ENCODE measurements around the gene ITGA1. TPM values are rescaled to one million over a fixed set of nuclear protein-coding genes. Genes with fewer than 3 reads are reported as not detected.

The ITGA1 gene
- total RNA-seq, 1 experiment from 2014 or later, result 4.0 TPM

DNA sequence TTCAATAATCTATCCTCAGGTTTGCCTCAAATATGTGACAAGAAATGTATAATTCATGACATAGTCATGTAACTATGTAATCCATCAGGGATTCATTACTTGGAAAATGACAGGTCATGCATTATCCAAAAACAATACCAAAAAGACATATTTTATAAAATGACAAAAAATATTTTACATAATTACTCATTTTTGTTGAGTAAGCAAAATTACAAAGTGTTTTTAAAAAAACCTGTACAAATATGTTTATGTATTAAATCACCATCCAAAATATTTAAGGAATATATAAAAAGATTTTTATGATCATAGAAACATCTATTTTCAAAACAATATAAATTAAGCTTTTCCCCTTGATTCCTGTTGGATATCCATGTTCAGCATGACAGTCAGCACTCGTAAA, 164.8 kb downstream of the ITGA1 start:
- Histone ChIP-seq H3K27ac (no peak overlapping the region), H3K36me3 (ENCODE audit: low read depth) (no peaks in the 10 kb centered on the region), H4K20me1 (ENCODE audit: insufficient read depth) (no peaks in the 10 kb centered on the region), H2AFZ (no peak overlapping the region), H3K9me3 (ENCODE audit: insufficient read depth, low read depth) (no peaks in the 10 kb centered on the region), H3K4me1 (replicated peaks; ENCODE audit: insufficient read depth) (peaks cover 6% of the 10 kb centered on the region), H3K27me3 (ENCODE audit: insufficient read depth, low read depth) (no peaks in the 10 kb centered on the region), H3K9me2 (ENCODE audit: insufficient read depth) (no peaks in the 10 kb centered on the region), H3K4me3 (no peak overlapping the region), H3K79me2 (ENCODE audit: low read depth) (no peaks in the 10 kb centered on the region), H3K4me2 (no peak overlapping the region), H3F3A (ENCODE audit: insufficient read depth, low read depth) (no peaks in the 10 kb centered on the region; the same call in 1 of the 2 replicates)
- BruUV-seq (replicated peaks), result no TSS peak
- TF ChIP-seq, protein P1, sequence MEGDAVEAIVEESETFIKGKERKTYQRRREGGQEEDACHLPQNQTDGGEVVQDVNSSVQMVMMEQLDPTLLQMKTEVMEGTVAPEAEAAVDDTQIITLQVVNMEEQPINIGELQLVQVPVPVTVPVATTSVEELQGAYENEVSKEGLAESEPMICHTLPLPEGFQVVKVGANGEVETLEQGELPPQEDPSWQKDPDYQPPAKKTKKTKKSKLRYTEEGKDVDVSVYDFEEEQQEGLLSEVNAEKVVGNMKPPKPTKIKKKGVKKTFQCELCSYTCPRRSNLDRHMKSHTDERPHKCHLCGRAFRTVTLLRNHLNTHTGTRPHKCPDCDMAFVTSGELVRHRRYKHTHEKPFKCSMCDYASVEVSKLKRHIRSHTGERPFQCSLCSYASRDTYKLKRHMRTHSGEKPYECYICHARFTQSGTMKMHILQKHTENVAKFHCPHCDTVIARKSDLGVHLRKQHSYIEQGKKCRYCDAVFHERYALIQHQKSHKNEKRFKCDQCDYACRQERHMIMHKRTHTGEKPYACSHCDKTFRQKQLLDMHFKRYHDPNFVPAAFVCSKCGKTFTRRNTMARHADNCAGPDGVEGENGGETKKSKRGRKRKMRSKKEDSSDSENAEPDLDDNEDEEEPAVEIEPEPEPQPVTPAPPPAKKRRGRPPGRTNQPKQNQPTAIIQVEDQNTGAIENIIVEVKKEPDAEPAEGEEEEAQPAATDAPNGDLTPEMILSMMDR (conservative IDR thresholded peaks at IDR 0.05), result no peak
- no peak for TF ChIP-seq EZH2 (IDR thresholded peaks at IDR 0.05; ENCODE audit: low read depth)
- DNase-seq, result no peak
- ChIA-PET CTCF (no interaction called here), POLR2A (ENCODE audit: unreplicated experiment) (interaction anchor here (0.7 kb wide), 1 partner anchor 36 kb away, joined by 3 read pairs; no protein-coding TSS in a partner anchor)
- intact Hi-C loops (cut with micrococcal nuclease; ENCODE audit: unreplicated experiment), result loop anchor here (10.0 kb wide), 1 partner anchor 92 kb away; no protein-coding TSS in a partner anchor

DNA sequence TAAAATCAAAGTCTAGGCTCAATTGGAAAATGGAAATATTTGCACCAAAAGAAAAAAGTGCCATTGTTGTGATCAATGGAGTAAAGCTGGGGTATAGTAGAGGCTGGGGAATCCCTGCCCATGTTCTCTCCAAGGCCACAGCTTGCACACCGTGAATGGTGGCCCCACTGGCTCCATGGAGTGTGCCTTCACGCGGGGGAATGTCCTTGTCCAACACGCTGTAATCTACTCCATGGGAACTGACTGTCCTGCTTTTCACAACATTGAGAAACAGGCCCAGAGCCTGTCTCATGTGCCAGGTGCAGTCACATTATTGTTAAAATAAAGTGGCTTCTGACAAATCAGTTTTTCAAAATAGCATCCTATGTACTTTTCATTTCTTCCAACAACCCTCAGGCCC, 168.3 kb downstream of the ITGA1 start:
- Histone ChIP-seq H4K20me1 (ENCODE audit: insufficient read depth) (no peaks in the 10 kb centered on the region), H3K9me3 (ENCODE audit: insufficient read depth, low read depth) (no peaks in the 10 kb centered on the region), H3K9me2 (ENCODE audit: insufficient read depth) (no peaks in the 10 kb centered on the region), H3K4me1 (replicated peaks; ENCODE audit: insufficient read depth) (no peaks in the 10 kb centered on the region), H3K79me2 (ENCODE audit: low read depth) (no peaks in the 10 kb centered on the region), H3K4me2 (no peak overlapping the region), H3K27ac (no peak overlapping the region), H3K4me3 (no peak overlapping the region), H2AFZ (0 out of 2 replicates have a peak overlapping the region, but pooled peaks have one; percentile 6), H3K36me3 (ENCODE audit: low read depth) (no peaks in the 10 kb centered on the region), H3K27me3 (ENCODE audit: insufficient read depth, low read depth) (no peaks in the 10 kb centered on the region), H3F3A (ENCODE audit: insufficient read depth, low read depth) (no peaks in the 10 kb centered on the region)
- DNase-seq, result no peak
- CTCF ChIA-PET, result no interaction called here
- BruUV-seq (replicated peaks), result no TSS peak
- TF ChIP-seq EZH2 (IDR thresholded peaks at IDR 0.05; ENCODE audit: low read depth), result no peak
- TF ChIP-seq, protein P1 (conservative IDR thresholded peaks at IDR 0.05), result no peak
- intact Hi-C loops (cut with micrococcal nuclease; ENCODE audit: unreplicated experiment), result loop anchor here (10.0 kb wide), 1 partner anchor 89 kb away; no protein-coding TSS in a partner anchor
- POLR2A ChIA-PET (ENCODE audit: unreplicated experiment), result no interaction called here

DNA sequence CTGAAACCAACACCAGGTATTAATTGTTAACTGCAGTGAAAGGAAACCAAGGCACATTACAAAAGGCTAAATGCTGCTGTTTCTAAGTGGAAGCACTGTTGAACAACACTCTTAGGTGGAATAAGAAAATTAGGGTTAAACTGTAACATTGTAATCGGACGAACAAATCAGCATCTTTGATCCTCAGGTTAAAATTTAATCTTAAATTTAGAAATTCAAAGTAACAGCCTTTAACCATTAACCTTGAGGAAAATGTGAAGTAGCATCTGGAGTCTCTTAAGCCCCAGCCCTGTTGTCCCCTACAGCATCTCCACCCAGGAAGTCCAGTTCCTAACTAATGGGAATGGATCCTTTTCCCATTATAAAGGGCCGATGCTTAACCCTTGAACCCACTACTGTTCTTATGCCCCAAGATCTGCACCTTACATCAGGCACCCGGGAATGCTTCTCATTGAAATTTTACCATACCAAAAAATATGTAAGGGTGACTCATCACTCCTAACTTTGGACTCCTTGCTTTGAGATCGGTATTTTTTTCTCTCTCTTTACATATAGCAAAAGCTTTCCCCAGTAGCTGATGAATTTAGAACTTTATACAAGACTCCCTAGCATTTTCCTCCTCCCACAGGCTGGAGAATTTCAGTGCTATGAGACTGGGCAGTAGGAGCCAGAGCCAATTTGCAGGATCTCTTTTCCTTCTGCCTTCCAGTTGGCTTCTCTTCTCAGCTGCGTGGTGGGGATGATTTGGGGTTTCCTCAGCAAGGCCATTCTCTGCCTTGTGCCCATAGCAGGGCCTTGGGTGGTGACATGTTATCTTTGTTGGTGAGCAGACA, 169.4 kb downstream of the ITGA1 start:
- no peak for TF ChIP-seq EZH2 (IDR thresholded peaks at IDR 0.05; ENCODE audit: low read depth)
- TF ChIP-seq, protein P1 (conservative IDR thresholded peaks at IDR 0.05), result no peak
- Histone ChIP-seq H3K27me3 (ENCODE audit: insufficient read depth, low read depth) (no peaks in the 10 kb centered on the region), H3K4me1 (replicated peaks; ENCODE audit: insufficient read depth) (no peaks in the 10 kb centered on the region), H3K36me3 (ENCODE audit: low read depth) (no peaks in the 10 kb centered on the region), H3K4me3 (no peak overlapping the region), H2AFZ (no peak overlapping the region), H3K9me3 (ENCODE audit: insufficient read depth, low read depth) (no peaks in the 10 kb centered on the region), H3F3A (ENCODE audit: insufficient read depth, low read depth) (no peaks in the 10 kb centered on the region), H3K4me2 (no peak overlapping the region), H3K9me2 (ENCODE audit: insufficient read depth) (no peaks in the 10 kb centered on the region), H3K79me2 (ENCODE audit: low read depth) (no peaks in the 10 kb centered on the region), H3K27ac (no peak overlapping the region), H4K20me1 (ENCODE audit: insufficient read depth) (no peaks in the 10 kb centered on the region)
- DNase-seq, result no peak
- CTCF ChIA-PET, result no interaction called here
- POLR2A ChIA-PET (ENCODE audit: unreplicated experiment), result no interaction called here
- intact Hi-C loops (cut with micrococcal nuclease; ENCODE audit: unreplicated experiment), result loop anchor here (10.0 kb wide), 1 partner anchor 88 kb away; no protein-coding TSS in a partner anchor
- BruUV-seq (replicated peaks), result no TSS peak
